NCI-H524 treated with DMSO at 0.1 percent for 48 hours (cell line): Measurements from ENCODE around the gene FSIP1.

Experiments
- DNase-seq: peaks from one replicate; lab custom pipeline; 2025; lab: John Stamatoyannopoulos, UW

FSIP1 gene

DNA sequence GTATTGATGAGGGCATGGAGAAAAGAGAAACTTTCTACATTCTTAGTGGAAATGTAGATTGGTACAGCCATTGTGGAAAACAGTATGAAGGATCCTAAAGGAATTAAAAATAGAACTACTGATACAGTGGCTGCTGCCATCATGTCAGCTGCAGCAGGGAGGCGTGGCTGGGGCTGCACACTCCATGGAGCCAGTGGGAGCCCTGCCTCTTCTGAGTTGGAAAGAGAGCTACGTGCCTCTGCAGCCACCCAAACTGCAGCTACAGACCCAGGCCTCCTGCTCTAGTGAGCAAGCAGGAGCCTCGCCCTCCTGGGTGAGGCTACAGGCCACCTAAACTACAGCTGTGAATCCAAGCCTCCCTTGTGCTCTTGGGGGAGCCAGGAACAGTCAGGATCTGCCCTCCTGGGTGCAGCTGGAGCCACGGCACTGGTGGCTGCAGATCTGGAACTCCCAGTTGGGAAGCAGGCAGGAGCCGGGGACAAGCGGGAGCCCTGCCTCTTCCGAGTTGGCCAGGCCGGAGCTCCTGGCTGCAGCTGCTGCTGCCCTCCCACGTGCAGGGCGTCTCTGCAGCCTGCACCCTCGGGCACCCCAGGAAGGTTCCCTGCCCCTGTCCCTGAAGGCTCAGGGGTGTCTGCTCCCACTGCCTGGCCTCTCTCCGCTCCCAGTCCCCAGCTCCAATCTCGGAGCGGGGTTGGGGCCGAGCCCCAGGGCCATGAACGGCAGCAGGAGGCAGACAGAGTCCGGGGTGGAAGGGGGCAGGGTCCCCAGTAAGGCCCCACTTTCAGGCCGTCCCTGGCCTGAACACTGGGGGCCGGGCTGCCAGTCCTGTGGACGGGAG, 137.3 kb downstream of the FSIP1 start:
- no peak for DNase-seq

DNA sequence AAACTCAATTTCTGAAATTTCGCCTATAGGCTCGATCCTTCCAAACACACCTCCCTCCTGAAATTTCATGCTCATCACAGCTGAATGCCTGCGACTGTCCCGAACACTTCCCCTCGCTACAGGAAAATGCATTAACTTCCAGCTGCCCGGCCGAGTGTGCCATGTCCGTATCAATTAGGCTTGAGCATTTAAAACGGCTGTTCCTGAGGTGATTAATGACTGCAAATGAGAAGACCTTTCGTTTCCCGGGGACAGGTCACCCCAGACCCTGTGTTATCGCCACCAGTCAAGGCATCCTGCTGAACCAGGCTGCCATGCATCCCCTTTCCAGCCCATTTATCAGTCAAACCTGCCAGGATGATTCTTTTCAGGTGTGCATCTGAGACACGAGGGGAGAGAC, 138.5 kb downstream of the FSIP1 start:
- DNase-seq: no peak

DNA sequence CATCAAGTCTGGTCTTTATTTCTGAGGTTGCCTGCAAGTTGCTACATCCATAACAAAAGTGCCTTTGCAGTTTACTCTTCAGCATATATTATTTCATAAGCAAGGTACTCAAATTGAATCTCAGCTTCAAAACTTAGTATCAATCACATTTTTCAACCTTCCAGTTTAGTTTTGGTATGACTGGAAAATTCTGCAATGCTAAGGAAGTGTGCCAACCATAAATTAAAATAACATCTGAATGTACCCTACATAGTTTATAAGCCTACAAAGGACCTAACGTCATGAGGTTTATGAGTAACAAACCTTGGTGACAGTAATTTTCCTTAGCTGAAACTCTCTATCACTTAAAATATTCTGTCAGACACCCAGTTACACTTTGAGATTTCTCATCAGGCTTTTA, 138.9 kb downstream of the FSIP1 start:
- DNase-seq: no peak

DNA sequence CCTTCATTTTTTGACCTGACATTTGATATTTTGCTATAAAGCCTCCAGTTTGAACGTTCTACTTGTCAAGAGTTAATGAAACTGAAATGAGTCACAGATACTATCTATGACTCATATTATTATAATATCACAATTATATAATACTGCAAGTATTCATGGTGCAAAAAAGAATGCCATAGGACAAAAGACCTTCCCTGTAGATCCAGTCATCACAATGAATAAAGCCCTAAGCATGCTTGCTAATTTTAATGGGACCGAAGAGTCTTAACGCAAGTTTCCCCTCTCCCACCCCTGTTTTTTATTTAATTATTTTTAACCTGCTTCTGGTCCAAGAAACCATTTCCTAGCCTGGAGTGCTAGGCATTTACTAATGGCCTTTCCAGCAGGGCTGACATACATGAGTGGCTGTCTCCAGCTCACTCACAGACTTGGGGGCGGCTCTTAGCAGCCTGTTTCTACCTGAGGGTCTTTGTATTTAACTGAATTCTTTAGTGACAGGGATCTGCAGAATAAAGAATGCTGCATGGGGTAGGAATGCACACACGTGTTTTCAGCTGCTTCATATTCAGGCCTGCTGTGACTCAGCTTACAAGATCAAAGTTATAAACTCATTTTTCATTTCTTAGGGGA, 140.5 kb downstream of the FSIP1 start:
- no peak for DNase-seq

DNA sequence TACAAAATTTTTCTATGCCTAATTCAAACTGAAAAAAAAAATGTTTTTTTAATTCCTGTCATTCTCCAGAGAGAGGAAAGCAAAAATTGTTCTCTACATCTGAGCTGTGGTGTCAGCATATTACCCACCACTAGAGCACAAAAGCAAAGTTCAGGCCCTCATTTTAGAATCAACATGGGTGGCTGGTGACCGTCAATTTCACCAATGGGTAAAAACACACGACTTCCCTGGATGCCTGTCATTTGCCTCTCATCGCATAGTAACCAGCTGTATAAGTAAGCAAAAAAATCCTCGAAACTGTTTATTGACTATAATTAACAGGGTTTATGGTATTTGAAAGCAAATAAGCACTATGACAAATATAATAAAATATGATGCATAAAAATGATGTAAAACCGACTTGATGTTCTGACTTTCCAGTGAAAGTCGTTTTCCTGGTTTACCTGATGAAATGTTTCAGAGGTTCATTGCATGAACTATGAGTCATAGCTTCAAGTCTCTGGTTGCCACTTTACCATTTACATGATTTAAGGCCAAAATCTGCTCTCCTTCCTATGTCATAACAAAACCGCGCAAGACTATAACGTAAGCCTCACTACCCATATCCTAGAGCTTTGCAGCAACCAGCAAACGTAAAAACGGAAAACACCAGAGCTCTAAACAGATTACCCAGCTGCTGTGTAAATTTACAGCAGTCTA, 141.3 kb downstream of the FSIP1 start:
- no peak for DNase-seq

DNA sequence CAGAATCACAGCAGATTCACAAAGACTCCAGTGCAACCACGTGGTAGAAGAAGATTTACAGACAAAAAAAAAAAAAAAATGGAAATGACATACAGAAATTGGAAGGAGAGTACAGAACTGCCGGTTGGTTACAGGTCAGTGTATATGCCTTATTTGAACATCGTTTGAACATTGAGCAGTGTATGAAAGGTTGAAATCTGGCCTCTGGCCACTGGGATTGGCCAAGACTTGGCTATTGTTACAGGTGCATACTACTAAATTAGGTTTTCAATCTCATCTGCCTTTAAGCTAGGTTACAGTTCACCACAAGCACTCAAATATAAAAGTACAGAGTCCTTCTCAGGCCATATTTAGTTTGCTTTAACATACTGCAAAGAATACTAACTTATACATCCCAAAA, 142.0 kb downstream of the FSIP1 start:
- DNase-seq: no peak

DNA sequence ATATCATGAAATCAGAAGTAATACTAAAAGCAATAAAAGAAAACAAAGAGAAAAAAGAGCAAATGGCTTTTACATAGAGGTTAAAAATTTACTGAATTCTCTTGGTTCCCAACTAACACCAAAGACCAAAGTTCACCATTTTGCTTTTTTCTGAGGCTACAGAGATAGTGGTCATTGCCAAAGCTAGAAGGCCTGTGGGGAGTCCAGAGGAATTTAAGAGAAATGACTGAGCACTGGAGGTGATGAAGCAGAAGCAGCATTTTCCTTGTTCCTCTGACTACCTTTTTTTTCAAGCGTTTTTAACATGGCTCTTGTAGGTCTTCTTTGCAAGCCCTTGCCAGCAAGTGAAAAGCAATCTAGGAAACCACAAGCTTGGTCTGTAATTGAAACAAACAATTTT, 143.6 kb downstream of the FSIP1 start:
- no peak for DNase-seq

DNA sequence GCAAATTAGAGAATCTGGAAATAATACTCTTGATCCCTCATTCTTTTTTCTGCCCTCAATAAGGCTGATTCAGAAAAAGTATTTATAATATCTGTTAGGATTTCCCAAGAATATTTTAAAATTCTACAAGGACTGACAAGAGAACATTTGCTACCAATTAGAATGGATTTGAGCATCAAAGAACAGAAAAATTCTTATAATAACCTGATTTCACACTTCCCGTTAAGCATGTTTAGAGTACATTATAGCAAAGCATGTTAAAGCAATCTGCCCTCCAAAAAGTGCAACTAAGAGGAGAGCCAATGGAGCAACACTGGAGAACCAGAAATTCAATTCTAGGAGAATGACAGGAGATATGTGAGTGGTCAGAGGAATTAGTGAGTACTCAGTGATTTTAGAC, 144.6 kb downstream of the FSIP1 start:
- DNase-seq: no peak

DNA sequence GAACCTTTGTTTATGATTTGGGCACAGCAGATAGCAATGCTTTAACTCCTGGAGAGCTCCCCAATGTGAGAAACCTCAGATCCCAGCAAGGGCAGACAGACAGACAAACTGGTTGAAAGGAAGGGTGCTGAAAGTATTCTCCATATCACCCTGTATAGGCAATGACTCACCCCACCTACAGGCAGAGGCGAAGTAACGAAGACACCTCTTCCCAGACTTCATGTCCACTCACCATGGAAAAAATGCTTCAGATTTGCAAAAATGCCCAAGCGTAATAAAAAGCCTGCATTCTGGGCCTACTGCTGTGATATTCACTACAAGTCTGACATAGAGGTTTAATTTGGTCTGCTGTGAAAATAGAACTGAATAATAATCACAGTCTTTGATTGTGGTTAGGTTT, 151.3 kb downstream of the FSIP1 start:
- DNase-seq: no peak

DNA sequence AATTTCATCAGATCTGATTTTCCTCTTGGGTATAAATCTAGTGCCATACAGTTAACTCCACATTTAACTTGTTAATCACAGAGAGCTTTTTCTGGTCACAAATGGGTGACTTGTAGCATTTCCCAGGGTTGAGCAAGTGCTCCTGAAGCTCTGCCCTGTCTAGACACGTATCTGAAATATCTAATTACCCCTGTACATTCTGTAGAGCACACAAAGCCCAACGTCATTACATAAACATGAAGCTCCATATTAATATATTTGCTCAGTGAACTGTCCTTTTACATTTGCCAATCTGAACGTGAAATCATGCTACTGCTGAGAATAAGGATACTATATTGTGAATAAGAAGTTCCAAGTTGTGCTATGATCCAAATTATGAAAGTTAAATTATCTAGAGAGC, 152.7 kb downstream of the FSIP1 start:
- no peak for DNase-seq

DNA sequence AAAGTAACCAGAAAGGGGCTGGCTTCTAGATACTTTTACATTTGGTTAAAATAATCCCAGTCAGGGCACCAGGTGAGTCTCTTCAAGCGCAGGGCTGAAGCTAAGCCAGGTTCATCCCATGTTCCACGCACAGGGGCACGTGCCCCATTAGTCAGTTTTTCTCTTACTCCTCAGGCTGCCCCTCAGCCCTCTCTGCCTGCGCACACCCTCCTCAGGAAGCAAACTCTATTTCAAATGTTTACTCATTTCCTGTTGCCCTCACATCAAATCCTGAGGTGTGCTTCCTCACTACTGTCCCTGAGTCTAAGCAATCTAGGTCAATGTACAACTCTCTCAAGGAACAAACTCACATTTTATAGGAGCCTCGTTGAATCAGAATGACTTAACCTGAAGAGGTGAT, 153.3 kb downstream of the FSIP1 start:
- DNase-seq: no peak

DNA sequence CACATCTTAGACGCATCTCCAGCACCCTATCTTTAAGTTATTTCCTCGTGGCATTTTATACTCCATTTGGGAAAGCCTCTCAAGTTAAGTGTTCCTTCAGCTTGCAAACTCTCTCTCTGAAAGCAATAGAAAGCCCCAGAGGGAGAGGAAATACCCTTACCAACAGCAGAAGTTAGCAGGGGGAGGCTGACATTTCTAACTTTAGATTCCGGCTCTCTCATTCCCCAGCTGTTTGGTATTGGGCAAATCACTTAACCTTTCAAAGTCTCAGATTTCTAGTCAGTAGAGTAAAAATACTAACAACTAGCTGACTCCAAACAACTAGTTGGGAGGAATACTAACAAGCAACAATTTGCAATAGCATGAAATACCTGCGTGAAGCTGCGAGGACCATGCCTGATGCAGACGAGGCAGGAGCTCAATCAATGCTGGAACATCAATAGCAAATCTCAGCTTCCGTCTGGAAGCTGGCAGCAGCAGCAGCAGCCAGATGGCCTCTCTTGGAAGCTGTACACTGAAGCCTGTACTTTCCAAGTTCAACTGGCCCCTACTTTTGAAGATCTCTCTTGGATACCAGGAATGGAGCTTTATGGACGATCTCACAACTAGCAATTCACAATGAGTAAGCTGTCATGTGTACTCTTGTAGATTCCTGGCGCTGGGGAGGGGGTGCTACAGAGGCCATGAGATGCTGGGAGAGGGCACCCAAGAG, 153.9 kb downstream of the FSIP1 start:
- no peak for DNase-seq

DNA sequence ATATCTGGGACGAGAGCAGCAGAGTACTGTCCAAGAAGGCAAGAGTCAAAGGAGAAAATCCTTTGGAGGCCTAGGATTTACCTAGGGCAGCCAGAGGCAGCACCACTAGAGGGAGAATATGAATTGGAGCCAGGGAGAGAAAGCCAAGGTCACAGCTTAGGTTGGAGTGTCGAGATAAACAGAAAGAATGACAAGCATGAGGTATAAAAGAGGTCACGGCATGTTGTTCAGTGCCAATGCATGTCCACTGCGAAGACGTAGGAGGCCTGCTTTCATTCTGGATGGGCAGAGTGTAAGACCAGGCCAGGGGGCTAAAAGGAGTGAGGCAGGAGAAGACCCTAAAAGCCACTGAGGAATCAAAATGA, 154.5 kb downstream of the FSIP1 start:
- DNase-seq: no peak

DNA sequence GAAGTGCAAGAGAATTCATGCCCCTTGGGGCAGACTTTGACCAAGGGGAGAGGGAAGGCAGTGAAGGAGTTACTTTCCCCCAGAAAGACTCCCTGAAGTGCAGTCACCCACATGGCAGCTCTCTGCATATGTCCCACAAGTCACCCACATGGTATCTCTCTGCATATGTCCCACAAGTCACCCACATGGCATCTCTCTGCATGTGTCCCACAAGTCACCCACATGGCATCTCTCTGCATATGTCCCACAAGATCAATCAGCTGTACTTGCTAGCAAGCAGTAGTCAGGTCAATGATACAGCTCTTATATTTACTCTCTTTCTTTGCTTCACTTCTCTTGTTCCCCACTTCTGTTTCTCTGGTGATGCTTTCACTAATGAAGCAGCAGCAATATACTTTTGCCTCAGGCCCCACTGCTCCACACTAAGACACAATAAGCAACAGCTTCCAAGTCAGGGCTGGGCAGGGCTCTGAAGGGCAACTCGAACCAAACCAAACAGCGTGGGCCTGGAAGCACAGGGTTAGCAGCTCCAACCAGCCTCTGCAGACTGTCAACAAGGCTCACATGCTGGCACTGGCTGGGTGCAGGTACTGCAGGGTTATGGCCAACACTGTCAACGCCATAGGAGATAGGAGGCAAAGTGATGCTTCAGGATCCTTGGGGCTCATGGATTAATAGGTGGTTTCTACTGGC, 155.0 kb downstream of the FSIP1 start:
- DNase-seq: no peak

DNA sequence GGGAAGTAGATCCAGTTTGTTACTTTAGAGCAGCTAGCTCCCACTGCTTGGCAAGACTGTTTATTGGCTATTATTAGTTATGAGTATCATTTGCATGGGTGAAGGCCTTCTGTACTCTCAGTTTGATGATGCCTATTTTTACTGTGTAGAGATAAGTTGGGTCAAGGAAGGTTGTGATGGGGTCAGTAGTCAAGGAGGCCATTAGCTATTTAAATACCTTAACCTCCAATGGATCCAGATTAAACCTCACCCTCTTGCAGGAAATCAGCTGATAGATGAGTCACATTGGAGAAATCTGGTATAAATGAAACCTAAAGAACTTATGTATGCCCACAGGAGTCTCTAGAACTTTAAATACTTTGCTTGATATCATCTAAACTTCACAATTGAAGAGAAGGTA, 156.8 kb downstream of the FSIP1 start:
- no peak for DNase-seq

DNA sequence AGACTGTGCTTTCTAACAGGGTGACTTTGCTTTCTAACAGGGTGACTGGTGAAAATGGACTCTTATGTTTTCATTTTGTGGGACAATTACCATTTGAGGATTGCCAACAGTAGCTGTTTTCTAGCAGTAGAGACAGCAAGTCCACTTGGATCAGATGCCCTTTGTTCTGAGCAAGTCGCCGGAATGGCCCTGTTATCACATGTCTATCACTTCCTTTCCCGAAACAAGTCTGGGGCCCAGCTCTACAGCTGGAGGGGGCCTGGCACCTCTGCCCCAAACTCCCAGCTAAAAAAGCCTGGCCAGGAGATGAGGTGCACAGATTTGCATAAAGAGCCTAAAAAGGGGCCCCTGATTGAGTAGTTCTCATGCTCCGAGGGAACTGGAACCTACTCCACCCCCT, 157.2 kb downstream of the FSIP1 start:
- no peak for DNase-seq

DNA sequence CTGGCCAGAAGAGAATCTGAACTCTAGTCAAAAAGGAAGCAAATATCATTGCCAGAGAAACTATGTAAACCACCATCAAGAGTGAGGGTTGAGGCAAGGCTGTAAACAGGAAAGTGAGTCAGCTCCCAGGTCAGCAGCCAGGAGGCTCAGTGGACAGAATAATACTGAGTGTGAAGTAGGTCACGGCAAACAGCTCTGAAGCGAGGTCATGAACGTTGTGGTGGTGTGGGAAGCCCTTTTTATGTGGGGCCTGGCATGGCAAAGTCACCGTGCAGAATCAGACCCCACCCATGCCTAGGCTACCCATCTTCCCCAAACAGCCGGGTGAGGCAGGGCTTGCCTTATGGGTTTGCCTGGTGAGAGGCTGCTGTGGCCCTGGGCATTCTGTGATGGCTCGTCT, 157.8 kb downstream of the FSIP1 start:
- DNase-seq: no peak

DNA sequence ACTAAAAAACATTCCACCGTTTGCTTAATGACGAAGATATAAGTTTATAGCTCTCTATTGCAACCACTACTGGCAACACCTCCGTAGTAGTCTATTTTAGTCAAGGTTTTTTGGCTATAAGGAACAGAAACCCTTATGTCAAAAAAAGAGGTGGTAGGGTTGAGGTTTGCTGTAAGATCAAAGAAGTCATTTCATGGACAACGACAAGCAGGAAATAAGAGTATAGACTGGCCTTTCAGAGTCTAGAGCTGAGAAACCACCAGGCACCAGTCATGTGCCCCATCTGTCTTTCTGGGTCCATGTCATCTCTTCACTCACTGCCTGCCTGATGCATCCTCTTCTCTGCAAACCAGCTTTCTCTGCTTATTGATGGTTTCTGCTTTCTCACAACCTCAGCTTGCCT, 159.1 kb downstream of the FSIP1 start:
- DNase-seq: no peak

DNA sequence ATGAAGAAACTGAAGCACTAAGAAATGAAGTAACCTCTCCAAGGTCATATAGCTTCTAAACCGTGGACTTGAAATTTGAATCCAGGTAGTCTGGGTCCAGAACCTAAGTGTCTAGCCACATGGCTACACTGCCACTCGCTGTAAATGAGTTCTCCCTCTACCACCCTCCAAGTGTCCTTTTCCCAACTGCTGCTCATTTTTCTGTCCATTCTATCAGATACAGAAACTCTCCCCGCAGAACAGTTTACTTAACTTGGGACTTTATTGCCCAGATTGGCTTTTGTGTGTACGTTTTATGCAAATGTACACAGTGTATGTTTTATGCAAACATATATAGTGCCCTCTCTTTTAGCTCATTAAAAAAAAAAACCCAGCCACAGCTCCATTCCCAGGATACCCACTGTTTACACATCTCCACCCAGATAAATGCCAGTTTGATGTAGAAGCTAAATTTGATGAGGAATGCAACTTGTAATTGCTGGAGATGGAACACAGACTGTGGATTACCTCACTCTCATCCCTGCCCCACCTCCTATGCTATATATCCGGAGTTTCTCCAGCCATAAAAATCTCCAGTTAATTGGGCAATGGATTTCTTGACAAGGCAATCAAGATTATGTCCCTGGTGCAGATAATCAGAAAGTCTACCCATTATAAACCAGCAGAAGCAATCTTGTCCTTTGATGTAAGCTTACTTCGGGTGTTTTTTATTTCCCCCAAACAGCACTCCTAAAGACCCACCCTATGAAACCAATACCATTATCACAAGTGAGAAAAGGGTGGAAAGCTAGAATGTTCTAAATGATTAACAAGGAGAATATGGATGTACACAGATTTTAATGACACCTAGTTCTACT, 159.8 kb downstream of the FSIP1 start:
- no peak for DNase-seq

DNA sequence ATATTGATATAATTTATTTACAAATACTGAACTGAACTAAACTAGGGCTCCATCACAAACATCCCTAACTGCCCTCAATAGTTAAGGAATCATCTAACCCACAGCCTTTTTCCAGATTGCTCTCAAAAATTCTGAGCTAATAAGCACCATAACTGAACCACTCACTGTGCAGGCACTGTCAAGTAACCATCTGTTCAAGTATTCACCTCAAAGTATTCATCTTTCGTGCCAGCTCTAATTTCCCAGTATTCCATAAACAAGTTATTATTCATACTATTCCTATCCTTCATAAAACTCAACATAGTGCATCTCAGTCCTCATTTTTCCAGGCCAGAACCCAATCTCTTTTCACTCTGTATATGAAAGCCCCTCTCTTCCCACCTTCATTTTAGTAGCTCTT, 160.7 kb downstream of the FSIP1 start:
- peak; percentile 81 for DNase-seq

DNA sequence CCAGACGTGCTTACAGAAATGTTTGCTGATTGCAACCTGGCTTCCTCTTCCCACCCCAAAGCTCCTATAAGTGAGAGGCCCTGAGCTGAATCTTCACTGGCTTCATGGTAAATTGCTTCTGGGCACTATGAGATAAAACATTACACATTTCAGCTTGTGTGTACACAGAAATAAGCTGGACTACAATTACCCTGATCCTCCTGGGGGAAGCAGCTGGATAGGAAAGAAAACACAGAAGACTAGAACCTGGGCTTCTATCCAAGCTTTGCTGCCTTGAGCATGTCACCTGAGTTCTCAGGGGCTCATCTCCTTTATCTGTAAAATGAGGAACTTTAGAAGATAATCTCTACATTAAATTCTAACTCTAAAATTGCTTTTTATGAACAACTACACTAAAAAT, 161.4 kb downstream of the FSIP1 start:
- peak; percentile 33 for DNase-seq
